ENCODE measurements around the gene TMEM248. TPM values are rescaled to one million over a fixed set of nuclear protein-coding genes. Genes with fewer than 3 reads are reported as not detected.

TMEM248 gene
- total and polyA plus RNA-seq, 2 of the 13 experiments (the other 11 are each of a cell fraction or from before 2014, with no cell fraction given) = 54.3 to 109 TPM

DNA sequence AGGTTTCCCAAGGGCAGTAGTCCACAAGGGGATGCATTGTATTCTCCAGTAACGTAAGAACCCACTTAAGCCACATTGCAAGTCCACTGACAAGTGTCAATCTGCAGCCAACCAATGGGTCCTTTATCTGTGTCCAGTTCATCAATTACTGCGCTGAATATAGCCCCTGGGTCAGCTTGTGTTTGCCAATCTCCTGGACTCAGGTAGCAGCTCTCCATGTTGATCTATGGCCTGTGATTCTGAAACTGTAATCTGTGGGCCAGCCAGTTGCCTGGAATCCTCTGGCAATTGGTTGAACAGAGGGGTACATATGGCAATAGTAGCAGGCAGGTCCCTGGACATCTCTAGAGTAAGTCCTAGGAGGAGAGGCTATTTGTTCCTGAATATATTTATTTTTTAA is 8.8 kb upstream of the TMEM248 start (continued):
- TF ChIP-seq, protein P1, sequence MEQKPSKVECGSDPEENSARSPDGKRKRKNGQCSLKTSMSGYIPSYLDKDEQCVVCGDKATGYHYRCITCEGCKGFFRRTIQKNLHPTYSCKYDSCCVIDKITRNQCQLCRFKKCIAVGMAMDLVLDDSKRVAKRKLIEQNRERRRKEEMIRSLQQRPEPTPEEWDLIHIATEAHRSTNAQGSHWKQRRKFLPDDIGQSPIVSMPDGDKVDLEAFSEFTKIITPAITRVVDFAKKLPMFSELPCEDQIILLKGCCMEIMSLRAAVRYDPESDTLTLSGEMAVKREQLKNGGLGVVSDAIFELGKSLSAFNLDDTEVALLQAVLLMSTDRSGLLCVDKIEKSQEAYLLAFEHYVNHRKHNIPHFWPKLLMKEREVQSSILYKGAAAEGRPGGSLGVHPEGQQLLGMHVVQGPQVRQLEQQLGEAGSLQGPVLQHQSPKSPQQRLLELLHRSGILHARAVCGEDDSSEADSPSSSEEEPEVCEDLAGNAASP (CRISPR knock-in tag; IDR thresholded peaks at IDR 0.05; ENCODE audit: borderline replicate concordance) = no peak

DNA sequence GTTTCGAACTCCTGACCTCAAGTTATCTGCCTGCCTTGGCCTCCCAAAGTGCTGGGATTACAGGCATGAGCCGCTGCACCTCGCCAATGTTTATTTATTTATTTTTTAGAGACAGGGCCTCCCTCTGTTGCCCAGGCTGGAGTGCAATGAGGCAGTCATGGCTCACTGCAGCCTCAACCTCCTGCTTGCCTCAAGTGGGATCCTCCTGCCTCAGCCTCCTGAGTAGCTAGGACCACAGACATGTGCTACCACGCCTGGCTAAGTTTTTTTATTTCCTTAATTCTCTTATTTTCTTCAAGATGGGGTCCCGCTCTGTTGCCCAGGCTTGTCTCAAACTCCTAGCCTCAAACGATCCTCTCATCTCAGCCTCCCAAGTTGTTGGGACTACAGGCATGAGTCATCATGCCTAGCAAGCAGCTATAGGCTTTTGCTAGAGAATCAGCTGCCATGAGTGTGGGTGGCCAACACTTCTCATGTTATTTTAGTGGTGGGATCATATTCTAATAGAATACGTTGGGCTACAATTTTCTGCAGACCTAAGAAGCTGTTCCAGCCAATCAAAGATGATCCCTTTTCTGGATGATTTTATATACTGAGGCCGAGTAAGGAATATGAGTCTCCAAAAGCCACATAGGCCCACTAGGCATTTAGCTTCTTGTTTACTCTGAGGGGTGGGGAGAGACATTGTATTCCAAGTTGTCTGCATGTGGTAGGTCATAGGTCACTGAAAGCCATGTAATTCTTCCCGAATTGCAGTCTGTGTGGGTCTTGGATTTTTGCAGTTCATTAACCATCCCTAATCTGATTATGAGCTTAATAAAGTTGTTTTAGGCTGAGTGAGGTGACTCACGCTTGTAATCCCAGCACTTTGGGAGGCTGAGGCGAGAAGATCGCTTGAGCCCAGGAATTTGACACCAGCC is 7.6 kb upstream of the TMEM248 start:
- no TSS peak for BruUV-seq (replicated peaks)
- no peak for DNase-seq (ENCODE audit: low spot score)
- ChIA-PET CTCF (ENCODE audit: low intra/inter-chr PET ratio, low total read pairs) (no interaction called here), POLR2A (no interaction called here)
- Histone ChIP-seq H3K4me2 (ENCODE audit: low read depth, low read length) (no peak overlapping the region), H3K4me1 (ENCODE audit: insufficient read depth, low read length) (peaks cover 34% of the 10 kb centered on the region), H3K27me3 (ENCODE audit: control insufficient read depth in 1 of 2, insufficient read depth in 2 of 2, low read length in 2 of 2) (no peaks in the 10 kb centered on the region), H3K36me3 (replicated peaks in 1 of 2; ENCODE audit: control insufficient read depth in 1 of 2, insufficient read depth in 2 of 2, low read length in 2 of 2) (no peaks in the 10 kb centered on the region), H3K79me2 (ENCODE audit: insufficient read depth, low read length) (no peaks in the 10 kb centered on the region), H2AFZ (ENCODE audit: low read length) (no peak overlapping the region), H3K27ac (ENCODE audit: extremely low read length, insufficient read depth, low read length) (no peak overlapping the region), H3K4me3 (replicated peaks in 1 of 3; ENCODE audit: insufficient read depth in 1 of 3, low read depth in 2 of 3, low read length in 3 of 3) (no peak overlapping the region), H4K20me1 (ENCODE audit: insufficient read depth, low read length) (no peaks in the 10 kb centered on the region), H3K9me3 (ENCODE audit: low read length) (no peaks in the 10 kb centered on the region), H3K9ac (ENCODE audit: insufficient read depth, low read depth, low read length) (no peak overlapping the region)
- in situ Hi-C loops (cut with HindIII; ENCODE audit: extremely low pct_ligation_motif_present, low pct_unique_long_range_greater_than_20kb) (no loop called here), intact Hi-C loops (cut with micrococcal nuclease; ENCODE audit: unreplicated experiment) (no loop called here)
- FAIRE-seq = no peak
- no peak for ATAC-seq
- WGBS (ENCODE audit: low lambda C conversion rate) = 72% methylated on average over 12 of the region's 12 CpGs
- no peak for TF ChIP-seq PCBP2 (optimal IDR thresholded peaks at IDR 0.05; ENCODE audit: low read depth, low read length, poor library complexity, severe bottlenecking)
- TF ChIP-seq ZNF225 (CRISPR knock-in tag; IDR thresholded peaks at IDR 0.05) = no peak
- TF ChIP-seq, protein P2, sequence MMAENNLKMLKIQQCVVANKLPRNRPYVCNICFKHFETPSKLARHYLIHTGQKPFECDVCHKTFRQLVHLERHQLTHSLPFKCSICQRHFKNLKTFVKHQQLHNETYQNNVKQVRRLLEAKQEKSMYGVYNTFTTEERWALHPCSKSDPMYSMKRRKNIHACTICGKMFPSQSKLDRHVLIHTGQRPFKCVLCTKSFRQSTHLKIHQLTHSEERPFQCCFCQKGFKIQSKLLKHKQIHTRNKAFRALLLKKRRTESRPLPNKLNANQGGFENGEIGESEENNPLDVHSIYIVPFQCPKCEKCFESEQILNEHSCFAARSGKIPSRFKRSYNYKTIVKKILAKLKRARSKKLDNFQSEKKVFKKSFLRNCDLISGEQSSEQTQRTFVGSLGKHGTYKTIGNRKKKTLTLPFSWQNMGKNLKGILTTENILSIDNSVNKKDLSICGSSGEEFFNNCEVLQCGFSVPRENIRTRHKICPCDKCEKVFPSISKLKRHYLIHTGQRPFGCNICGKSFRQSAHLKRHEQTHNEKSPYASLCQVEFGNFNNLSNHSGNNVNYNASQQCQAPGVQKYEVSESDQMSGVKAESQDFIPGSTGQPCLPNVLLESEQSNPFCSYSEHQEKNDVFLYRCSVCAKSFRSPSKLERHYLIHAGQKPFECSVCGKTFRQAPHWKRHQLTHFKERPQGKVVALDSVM (CRISPR knock-in tag; IDR thresholded peaks at IDR 0.05) = peak; percentile 85
- TF ChIP-seq PLRG1 (conservative IDR thresholded peaks at IDR 0.05) = no peak
- TF ChIP-seq ZNF619 (CRISPR knock-in tag; IDR thresholded peaks at IDR 0.05) = no peak
- TF ChIP-seq, protein P3, sequence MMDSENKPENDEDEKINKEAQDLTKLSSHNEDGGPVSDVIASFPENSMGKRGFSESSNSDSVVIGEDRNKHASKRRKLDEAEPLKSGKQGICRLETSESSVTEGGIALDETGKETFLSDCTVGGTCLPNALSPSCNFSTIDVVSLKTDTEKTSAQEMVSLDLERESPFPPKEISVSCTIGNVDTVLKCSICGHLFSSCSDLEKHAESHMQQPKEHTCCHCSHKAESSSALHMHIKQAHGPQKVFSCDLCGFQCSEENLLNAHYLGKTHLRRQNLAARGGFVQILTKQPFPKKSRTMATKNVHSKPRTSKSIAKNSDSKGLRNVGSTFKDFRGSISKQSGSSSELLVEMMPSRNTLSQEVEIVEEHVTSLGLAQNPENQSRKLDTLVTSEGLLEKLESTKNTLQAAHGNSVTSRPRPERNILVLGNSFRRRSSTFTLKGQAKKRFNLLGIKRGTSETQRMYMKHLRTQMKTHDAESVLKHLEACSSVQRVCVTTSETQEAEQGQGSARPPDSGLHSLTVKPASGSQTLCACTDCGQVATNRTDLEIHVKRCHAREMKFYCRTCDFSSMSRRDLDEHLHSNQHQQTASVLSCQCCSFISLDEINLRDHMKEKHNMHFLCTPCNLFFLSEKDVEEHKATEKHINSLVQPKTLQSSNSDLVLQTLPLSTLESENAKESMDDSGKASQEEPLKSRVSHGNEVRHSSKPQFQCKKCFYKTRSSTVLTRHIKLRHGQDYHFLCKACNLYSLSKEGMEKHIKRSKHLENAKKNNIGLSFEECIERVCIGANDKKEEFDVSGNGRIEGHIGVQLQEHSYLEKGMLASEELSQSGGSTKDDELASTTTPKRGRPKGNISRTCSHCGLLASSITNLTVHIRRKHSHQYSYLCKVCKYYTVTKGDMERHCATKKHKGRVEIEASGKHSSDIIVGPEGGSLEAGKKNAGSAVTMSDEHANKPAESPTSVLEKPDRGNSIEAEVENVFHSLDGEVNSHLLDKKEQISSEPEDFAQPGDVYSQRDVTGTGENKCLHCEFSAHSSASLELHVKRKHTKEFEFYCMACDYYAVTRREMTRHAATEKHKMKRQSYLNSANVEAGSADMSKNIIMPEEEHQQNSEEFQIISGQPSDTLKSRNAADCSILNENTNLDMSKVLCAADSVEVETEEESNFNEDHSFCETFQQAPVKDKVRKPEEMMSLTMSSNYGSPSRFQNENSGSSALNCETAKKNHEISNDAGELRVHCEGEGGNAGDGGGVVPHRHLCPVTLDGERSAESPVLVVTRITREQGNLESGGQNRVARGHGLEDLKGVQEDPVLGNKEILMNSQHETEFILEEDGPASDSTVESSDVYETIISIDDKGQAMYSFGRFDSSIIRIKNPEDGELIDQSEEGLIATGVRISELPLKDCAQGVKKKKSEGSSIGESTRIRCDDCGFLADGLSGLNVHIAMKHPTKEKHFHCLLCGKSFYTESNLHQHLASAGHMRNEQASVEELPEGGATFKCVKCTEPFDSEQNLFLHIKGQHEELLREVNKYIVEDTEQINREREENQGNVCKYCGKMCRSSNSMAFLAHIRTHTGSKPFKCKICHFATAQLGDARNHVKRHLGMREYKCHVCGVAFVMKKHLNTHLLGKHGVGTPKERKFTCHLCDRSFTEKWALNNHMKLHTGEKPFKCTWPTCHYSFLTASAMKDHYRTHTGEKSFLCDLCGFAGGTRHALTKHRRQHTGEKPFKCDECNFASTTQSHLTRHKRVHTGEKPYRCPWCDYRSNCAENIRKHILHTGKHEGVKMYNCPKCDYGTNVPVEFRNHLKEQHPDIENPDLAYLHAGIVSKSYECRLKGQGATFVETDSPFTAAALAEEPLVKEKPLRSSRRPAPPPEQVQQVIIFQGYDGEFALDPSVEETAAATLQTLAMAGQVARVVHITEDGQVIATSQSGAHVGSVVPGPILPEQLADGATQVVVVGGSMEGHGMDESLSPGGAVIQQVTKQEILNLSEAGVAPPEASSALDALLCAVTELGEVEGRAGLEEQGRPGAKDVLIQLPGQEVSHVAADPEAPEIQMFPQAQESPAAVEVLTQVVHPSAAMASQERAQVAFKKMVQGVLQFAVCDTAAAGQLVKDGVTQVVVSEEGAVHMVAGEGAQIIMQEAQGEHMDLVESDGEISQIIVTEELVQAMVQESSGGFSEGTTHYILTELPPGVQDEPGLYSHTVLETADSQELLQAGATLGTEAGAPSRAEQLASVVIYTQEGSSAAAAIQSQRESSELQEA (CRISPR knock-in tag; IDR thresholded peaks at IDR 0.05; ENCODE audit: not compliant biosample characterization) = no peak
- TF ChIP-seq NR2F6 (IDR thresholded peaks at IDR 0.05) = peak; percentile 41; the same call in 1 of the 2 replicates
- TF ChIP-seq NR2F6 (CRISPR knock-in tag; IDR thresholded peaks at IDR 0.05) = no peak
- TF ChIP-seq ZNF550 (CRISPR knock-in tag; IDR thresholded peaks at IDR 0.05; ENCODE audit: borderline replicate concordance) = no peak
